Activated CD4-positive, alpha-beta T cell treated with anti-CD3 and anti-CD28 coated beads, Interleukin-2, amount 50 U/mL, for 4 hours (primary cell): ENCODE measurements around the gene TMEM95.
A peak's percentile ranks its signal among the peaks of the same experiment; 100 is the strongest.
"Not testable (repeated sequence)": the region's sequence is repeated elsewhere in the genome, so short reads cannot be mapped to it uniquely, and the experiment has no call there.

Experiments used
- DNase-seq, 2 experiments: peaks; one replicate each; pipeline ENCODE4 v3.0.0-alpha.2; 2020

TMEM95 gene

GRCh38 chr17:7324438-7324779 lies 30.5 kb upstream of the TMEM95 start:
- no peak for DNase-seq

- no peak for DNase-seq
Observed at GRCh38 chr17:7325031-7325528, 29.9 kb upstream of the TMEM95 start.

- DNase-seq = no peak
Observed at GRCh38 chr17:7326186-7326585, 28.8 kb upstream of the TMEM95 start.

- DNase-seq = no peak
Observed at GRCh38 chr17:7327056-7327455, 27.9 kb upstream of the TMEM95 start.

GRCh38 chr17:7327501-7327900 lies 27.5 kb upstream of the TMEM95 start:
- no peak for DNase-seq

GRCh38 chr17:7328009-7328408 lies 26.9 kb upstream of the TMEM95 start:
- DNase-seq = no peak

GRCh38 chr17:7328840-7329373 lies 26.0 kb upstream of the TMEM95 start, which contains the start of gene NEURL4:
Gene NEURL4 (minus strand): TSS chr17:7329335. CDS start chr17:7329312, 23 bp downstream.
- DNase-seq = no peak

GRCh38 chr17:7329374-7329996 lies 25.5 kb upstream of the TMEM95 start:
- peak; percentile 94 for DNase-seq

GRCh38 chr17:7329997-7330637 lies 24.8 kb upstream of the TMEM95 start:
- DNase-seq = peak; percentile 67 to 70

- no peak for DNase-seq
Observed at GRCh38 chr17:7330638-7331015, 24.3 kb upstream of the TMEM95 start.

GRCh38 chr17:7332111-7332510 lies 22.8 kb upstream of the TMEM95 start:
- DNase-seq = no peak

- not testable (repeated sequence) for DNase-seq
Observed at GRCh38 chr17:7332600-7333069, 22.3 kb upstream of the TMEM95 start.

- no peak for DNase-seq
Observed at GRCh38 chr17:7334938-7335538, 19.9 kb upstream of the TMEM95 start.

GRCh38 chr17:7335765-7336164 lies 19.2 kb upstream of the TMEM95 start:
- DNase-seq = not testable (repeated sequence)

GRCh38 chr17:7336240-7337175 lies 18.4 kb upstream of the TMEM95 start, which contains the start of gene ACAP1:
Gene ACAP1 (plus strand): TSS chr17:7336529. CDS start chr17:7336735, 206 bp downstream.
- peak; percentile 81 to 84 for DNase-seq

GRCh38 chr17:7337600-7337999 lies 17.4 kb upstream of the TMEM95 start:
- not testable (repeated sequence) for DNase-seq

- no peak for DNase-seq
Observed at GRCh38 chr17:7340179-7340578, 14.8 kb upstream of the TMEM95 start.

- no peak for DNase-seq
Observed at GRCh38 chr17:7341842-7342241, 13.1 kb upstream of the TMEM95 start.

GRCh38 chr17:7343250-7343649 lies 11.7 kb upstream of the TMEM95 start:
- no peak for DNase-seq

- DNase-seq = no peak
Observed at GRCh38 chr17:7346761-7347614, 8.0 kb upstream of the TMEM95 start.
